ENCODE measurements around the gene ARL3.

DNA sequence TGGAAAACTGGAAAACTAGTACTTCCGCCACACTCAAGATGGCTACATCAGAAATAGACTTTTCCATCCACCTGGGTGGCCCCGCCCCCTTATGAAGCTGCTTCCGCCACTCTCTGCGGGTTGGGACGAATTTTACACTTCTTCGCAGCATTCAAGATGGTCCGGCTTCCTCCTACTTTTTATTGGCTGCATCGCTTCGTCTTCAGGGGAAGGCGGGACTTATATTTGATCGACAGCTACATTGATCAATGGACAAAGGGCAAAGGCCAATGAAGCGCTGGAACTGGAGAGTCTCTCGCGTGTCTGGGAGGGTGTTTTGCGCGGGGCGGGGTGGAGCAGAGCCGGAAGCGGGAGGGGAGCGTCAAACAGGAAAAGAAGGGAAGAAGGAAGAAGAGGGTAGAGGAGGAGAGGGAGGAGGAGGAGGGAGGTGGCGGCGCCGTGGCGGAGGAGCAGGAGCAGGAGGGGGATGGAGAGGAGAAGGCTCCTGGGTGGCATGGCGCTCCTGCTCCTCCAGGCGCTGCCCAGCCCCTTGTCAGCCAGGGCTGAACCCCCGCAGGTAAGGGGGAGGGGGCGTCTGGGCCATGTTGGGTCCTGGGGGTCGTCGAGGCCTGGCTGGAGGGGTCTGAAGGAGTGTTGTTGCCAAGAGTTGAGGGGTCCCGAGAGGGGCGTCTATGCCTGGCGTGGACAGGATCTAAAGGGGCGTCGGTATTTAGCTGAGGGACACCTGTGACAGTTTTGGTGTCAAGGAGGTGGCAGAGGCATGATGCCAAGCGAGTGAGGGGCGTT, 29.6 kb upstream of the ARL3 start, which contains the start of gene WBP1L:
- TF ChIP-seq CTCF (IDR thresholded peaks at IDR 0.05), result no peak
- TF ChIP-seq POLR2A (IDR thresholded peaks at IDR 0.05), result peak; percentile 48
- no peak for TF ChIP-seq EP300 (IDR thresholded peaks at IDR 0.05)
